ENCODE measurements around the gene EQTN.

Gene EQTN

GRCh38 chr9:27297050-27297449, at the start of gene EQTN:
EQTN (minus strand) TSS chr9:27297150; CDS start chr9:27297055, 95 bp downstream.
- Histone ChIP-seq H3K4me3 (ENCODE audit: low read depth in 1 of 2, low read length in 1 of 2) (no peak within 1 kb of the TSS), H3K36me3 (no peaks in the 10 kb centered on the region), H3K27me3 (no peaks in the 10 kb centered on the region), H3K4me1 (ENCODE audit: control insufficient read depth in 1 of 2, insufficient read depth in 1 of 2, low read depth in 1 of 2, low read length in 1 of 2) (no peaks in the 10 kb centered on the region), H3K9me3 (no peaks in the 10 kb centered on the region), H3K27ac (no peak within 1 kb of the TSS)
- TF ChIP-seq CTCF (IDR thresholded peaks at IDR 0.05), result no peak

GRCh38 chr9:27344776-27345175, 47.8 kb upstream of the EQTN start:
- no peak for TF ChIP-seq CTCF (IDR thresholded peaks at IDR 0.05)
- Histone ChIP-seq H3K27me3 (no peaks in the 10 kb centered on the region), H3K27ac (no peak overlapping the region), H3K4me3 (ENCODE audit: low read depth in 1 of 2, low read length in 1 of 2) (no peak overlapping the region), H3K36me3 (no peaks in the 10 kb centered on the region), H3K9me3 (no peaks in the 10 kb centered on the region), H3K4me1 (ENCODE audit: control insufficient read depth in 1 of 2, insufficient read depth in 1 of 2, low read depth in 1 of 2, low read length in 1 of 2) (no peaks in the 10 kb centered on the region)

- TF ChIP-seq CTCF (IDR thresholded peaks at IDR 0.05), result no peak
- H3K4me1 ChIP-seq (ENCODE audit: control insufficient read depth in 1 of 2, insufficient read depth in 1 of 2, low read depth in 1 of 2, low read length in 1 of 2), result no peaks in the 10 kb centered on the region
Observed at GRCh38 chr9:27341545-27342294, 44.8 kb upstream of the EQTN start.

GRCh38 chr9:27340961-27341511, 44.1 kb upstream of the EQTN start:
- Histone ChIP-seq H3K4me1 (ENCODE audit: control insufficient read depth in 1 of 2, insufficient read depth in 1 of 2, low read depth in 1 of 2, low read length in 1 of 2) (no peaks in the 10 kb centered on the region), H3K9me3 (no peaks in the 10 kb centered on the region), H3K27ac (no peak overlapping the region), H3K36me3 (no peaks in the 10 kb centered on the region), H3K27me3 (no peaks in the 10 kb centered on the region), H3K4me3 (ENCODE audit: low read depth in 1 of 2, low read length in 1 of 2) (no peak overlapping the region)
- no peak for TF ChIP-seq CTCF (IDR thresholded peaks at IDR 0.05)

More at GRCh38 chr9:27341545-27342294, 44.8 kb upstream of the EQTN start:
- H3K27me3 ChIP-seq, result no peaks in the 10 kb centered on the region
- no peaks in the 10 kb centered on the region for H3K9me3 ChIP-seq
- no peaks in the 10 kb centered on the region for H3K36me3 ChIP-seq
- no peak overlapping the region for H3K4me3 ChIP-seq (ENCODE audit: low read depth in 1 of 2, low read length in 1 of 2)
- no peak overlapping the region for H3K27ac ChIP-seq

GRCh38 chr9:27340285-27340674, 43.3 kb upstream of the EQTN start:
- Histone ChIP-seq H3K36me3 (no peaks in the 10 kb centered on the region), H3K27ac (no peak overlapping the region), H3K9me3 (no peaks in the 10 kb centered on the region), H3K27me3 (no peaks in the 10 kb centered on the region), H3K4me1 (ENCODE audit: control insufficient read depth in 1 of 2, insufficient read depth in 1 of 2, low read depth in 1 of 2, low read length in 1 of 2) (no peaks in the 10 kb centered on the region), H3K4me3 (ENCODE audit: low read depth in 1 of 2, low read length in 1 of 2) (no peak overlapping the region)
- TF ChIP-seq CTCF (IDR thresholded peaks at IDR 0.05), result no peak

Measured in neutrophil (primary cell).